GM12878 (cell line): ENCODE measurements around the gene PRPS1.

Experiments
- CTCF ChIP-seq, 3 experiments: IDR thresholded peaks in 2 of 3; conservative IDR thresholded peaks in 1 of 3; 2 replicates each; pipeline ENCODE4 v1.5.1; 2011; ENCODE audit warnings: low read depth in 3 of 3, low read length in 3 of 3, mild to moderate bottlenecking in 3 of 3, control low read depth in 2 of 3, moderate library complexity in 2 of 3, inconsistent platforms in 1 of 3, mixed read lengths in 1 of 3; ENCODE audit not compliant: control insufficient read depth in 2 of 3, insufficient read depth in 1 of 3; ENCODE audit errors: extremely low read depth in 1 of 3
- FOXK2 ChIP-seq: fragments of 450-650 bp; IDR thresholded peaks from 2 replicates; pipeline ENCODE4 v1.6.1; 2017; ENCODE audit warnings: mild to moderate bottlenecking, moderate library complexity
- GABPA ChIP-seq: IDR thresholded peaks from 2 replicates; pipeline ENCODE4 v1.6.1; 2014; ENCODE audit warnings: antibody characterized with exemption, low read depth, mild to moderate bottlenecking, inconsistent platforms
- HDAC6 ChIP-seq: fragments of 200-600 bp; sonication (generic); IDR thresholded peaks from one replicate; pipeline ENCODE4 v1.8.0; 2017; ENCODE audit warnings: antibody characterized with exemption; ENCODE audit not compliant: unreplicated experiment
- SP1 ChIP-seq: IDR thresholded peaks from one replicate; pipeline ENCODE4 v1.6.1; 2011; ENCODE audit warnings: low read depth, low read length
- TAF1 ChIP-seq: IDR thresholded peaks from 2 replicates; pipeline ENCODE4 v1.6.1; 2011; ENCODE audit warnings: mild to moderate bottlenecking, low read depth, low read length, borderline replicate concordance
- YBX1 ChIP-seq: fragments of 450-650 bp; IDR thresholded peaks from 2 replicates; pipeline ENCODE4 v1.6.1; 2016; ENCODE audit warnings: antibody characterized with exemption
- ZBTB33 ChIP-seq: fragments of 450-650 bp; IDR thresholded peaks from 2 replicates; pipeline ENCODE4 v1.6.1; 2017; ENCODE audit warnings: mild to moderate bottlenecking
- ZNF274 ChIP-seq: IDR thresholded peaks from one replicate; pipeline ENCODE4 v1.8.0; 2011; ENCODE audit not compliant: insufficient read length, insufficient read depth

DNA sequence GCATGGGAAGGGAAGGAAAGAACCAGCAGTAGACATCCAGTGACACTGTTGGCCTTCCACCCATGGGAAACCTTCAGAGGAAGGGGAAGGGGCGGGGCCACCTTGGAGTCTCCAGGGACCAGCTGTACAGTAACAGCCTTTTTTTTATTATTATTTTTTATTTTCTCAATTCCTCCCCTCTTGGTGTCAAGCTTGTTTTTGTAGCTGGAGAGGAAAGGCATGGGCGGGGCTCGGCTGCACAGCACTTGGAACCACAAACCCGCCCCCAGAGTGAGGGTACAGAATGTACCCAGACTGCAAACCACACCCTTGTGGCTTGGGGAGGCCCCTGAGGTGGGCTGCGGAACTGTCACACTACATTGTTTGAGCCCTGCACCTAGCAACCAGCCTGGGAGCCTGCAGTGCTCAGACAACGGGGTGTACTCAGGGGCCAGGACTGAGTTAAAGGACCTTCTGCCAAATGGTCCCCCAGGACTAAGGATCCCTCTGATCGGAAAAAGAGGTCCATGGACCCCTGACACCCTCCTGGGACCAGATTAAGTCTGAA, 45.7 kb downstream of the PRPS1 start:
- TF ChIP-seq CTCF (IDR thresholded peaks at IDR 0.05 in 2 of 3, conservative IDR thresholded peaks at IDR 0.05 in 1 of 3; ENCODE audit: control insufficient read depth in 2 of 3, extremely low read depth in 1 of 3, insufficient read depth in 1 of 3, low read depth in 3 of 3, low read length in 3 of 3), result no peak
- TF ChIP-seq GABPA, result no peak
- TF ChIP-seq ZBTB33, result no peak
- TF ChIP-seq SP1, result peak; percentile 12
- no peak for TF ChIP-seq HDAC6
- TF ChIP-seq TAF1, result no peak
- no peak for TF ChIP-seq ZNF274
- no peak for TF ChIP-seq YBX1
- TF ChIP-seq FOXK2, result no peak
